Neutrophil (primary cell): ENCODE data around the gene XRCC4.
"Not testable (repeated sequence)": the region's sequence is repeated elsewhere in the genome, so short reads cannot be mapped to it uniquely, and the experiment has no call there.

ENCODE experiments used
- H3K27ac ChIP-seq: fragments of 200-600 bp; sonication (generic); 2 replicates; pipeline ENCODE4 v1.5.1; 2016; ENCODE audit warnings: mild to moderate bottlenecking, moderate library complexity
- H3K27me3 ChIP-seq: fragments of 200-600 bp; sonication (generic); 2 replicates; pipeline ENCODE4 v1.6.0; 2016; ENCODE audit warnings: mild to moderate bottlenecking
- H3K36me3 ChIP-seq: fragments of 200-600 bp; sonication (generic); 2 replicates; pipeline ENCODE4 v1.5.1; 2017
- H3K4me1 ChIP-seq, 2 experiments: fragments of 200-600 bp in 1 of 2; sonication (generic) in 1 of 2; 1 replicate in 1 of 2; 2 replicates in 1 of 2; pipeline versions ENCODE4 v1.5.1 to v1.6.1; 2013 to 2016; ENCODE audit warnings: low read depth in 1 of 2, low read length in 1 of 2, mild to moderate bottlenecking in 1 of 2, moderate library complexity in 1 of 2; ENCODE audit not compliant: control insufficient read depth in 1 of 2, insufficient read depth in 1 of 2
- H3K4me3 ChIP-seq, 2 experiments: fragments of 200-600 bp in 1 of 2; sonication (generic) in 1 of 2; 1 replicate in 1 of 2; 2 replicates in 1 of 2; pipeline ENCODE4 v1.5.1; 2013 to 2016; ENCODE audit warnings: low read depth in 1 of 2, low read length in 1 of 2, mild to moderate bottlenecking in 1 of 2, moderate library complexity in 1 of 2
- H3K9me3 ChIP-seq: fragments of 200-600 bp; sonication (generic); 2 replicates; pipeline ENCODE4 v1.5.1; 2016
- CTCF ChIP-seq: fragments of 200-600 bp; sonication (generic); IDR thresholded peaks from 2 replicates; pipeline ENCODE4 v1.5.1; 2016; ENCODE audit warnings: antibody characterized with exemption

Gene XRCC4

GRCh38 chr5:83151821-83152220 lies 74.5 kb downstream of the XRCC4 start:
- Histone ChIP-seq H3K27me3 (no peaks in the 10 kb centered on the region), H3K36me3 (no peaks in the 10 kb centered on the region), H3K9me3 (no peaks in the 10 kb centered on the region), H3K4me3 (no peak overlapping the region), H3K4me1 (peaks cover 0 to 3% of the 10 kb centered on the region in 2 experiments), H3K27ac (no peak overlapping the region)
- no peak for TF ChIP-seq CTCF

- not testable (repeated sequence) for H3K4me3 ChIP-seq, H3K27me3 ChIP-seq, H3K27ac ChIP-seq, H3K9me3 ChIP-seq, H3K36me3 ChIP-seq, H3K4me1 ChIP-seq
Measured at GRCh38 chr5:83152996-83153395, 75.6 kb downstream of the XRCC4 start.

- Histone ChIP-seq H3K4me3 (no peak overlapping the region), H3K4me1 (peaks cover 0 to 3% of the 10 kb centered on the region in 2 experiments), H3K9me3 (no peaks in the 10 kb centered on the region), H3K36me3 (no peaks in the 10 kb centered on the region), H3K27me3 (no peaks in the 10 kb centered on the region), H3K27ac (no peak overlapping the region)
- no peak for TF ChIP-seq CTCF
Measured at GRCh38 chr5:83156001-83156400, 78.7 kb downstream of the XRCC4 start.

GRCh38 chr5:83157163-83157562 lies 79.8 kb downstream of the XRCC4 start:
- H3K4me3 ChIP-seq: no peak overlapping the region

GRCh38 chr5:83162601-83163000 lies 85.3 kb downstream of the XRCC4 start:
- no peaks in the 10 kb centered on the region for H3K27me3 ChIP-seq
- H3K4me3 ChIP-seq: no peak overlapping the region
- H3K27ac ChIP-seq: no peak overlapping the region
- no peaks in the 10 kb centered on the region for H3K9me3 ChIP-seq
- no peaks in the 10 kb centered on the region for H3K4me1 ChIP-seq
- no peaks in the 10 kb centered on the region for H3K36me3 ChIP-seq
- TF ChIP-seq CTCF: no peak

More at GRCh38 chr5:83157163-83157562, 79.8 kb downstream of the XRCC4 start:
- H3K27me3 ChIP-seq: no peaks in the 10 kb centered on the region
- TF ChIP-seq CTCF: no peak
- no peaks in the 10 kb centered on the region for H3K36me3 ChIP-seq
- H3K27ac ChIP-seq: no peak overlapping the region
- H3K4me1 ChIP-seq: peaks cover 0 to 3% of the 10 kb centered on the region in 2 experiments
- H3K9me3 ChIP-seq: no peaks in the 10 kb centered on the region

- no peaks in the 10 kb centered on the region for H3K9me3 ChIP-seq
- H3K4me1 ChIP-seq: no peaks in the 10 kb centered on the region
- H3K4me3 ChIP-seq: no peak overlapping the region
- no peak for TF ChIP-seq CTCF
- H3K27ac ChIP-seq: no peak overlapping the region
- no peaks in the 10 kb centered on the region for H3K36me3 ChIP-seq
- no peaks in the 10 kb centered on the region for H3K27me3 ChIP-seq
Measured at GRCh38 chr5:83167538-83167937, 90.2 kb downstream of the XRCC4 start.
